Mesenchymal stem cell (in vitro differentiated cells and primary cell): ENCODE measurements around the gene CYFIP1.
"Not testable (repeated sequence)": the region's sequence is repeated elsewhere in the genome, so short reads cannot be mapped to it uniquely, and the experiment has no call there.

Experiments used
- DNase-seq: peaks from one replicate; pipeline ENCODE4 v3.0.0-alpha.2; 2013
- H2AFZ ChIP-seq: one replicate; pipeline ENCODE4 v1.6.1; 2013; ENCODE audit warnings: low read depth, mild to moderate bottlenecking, control low read depth, inconsistent platforms, low read length, moderate library complexity
- H2AK5ac ChIP-seq: 2 replicates; pipeline ENCODE4 v1.6.1; 2013; ENCODE audit warnings: low read length, moderate library complexity, mild to moderate bottlenecking, inconsistent platforms; ENCODE audit not compliant: severe bottlenecking
- H2BK120ac ChIP-seq: one replicate; pipeline ENCODE4 v1.6.1; 2013; ENCODE audit warnings: low read depth, mild to moderate bottlenecking, inconsistent platforms, low read length, moderate library complexity
- H2BK12ac ChIP-seq, 2 experiments: one replicate each; pipeline ENCODE4 v1.6.1; 2013; ENCODE audit warnings: inconsistent platforms in 2 of 2, low read length in 2 of 2, mild to moderate bottlenecking in 2 of 2, moderate library complexity in 2 of 2, control low read depth in 1 of 2
- H2BK15ac ChIP-seq: one replicate; pipeline ENCODE4 v1.6.1; 2013; ENCODE audit warnings: mild to moderate bottlenecking, low read depth, inconsistent platforms; ENCODE audit not compliant: poor library complexity, severe bottlenecking
- H2BK5ac ChIP-seq: 2 replicates; pipeline ENCODE4 v1.6.1; 2013; ENCODE audit warnings: low read depth, mild to moderate bottlenecking, low read length, control low read depth, inconsistent platforms; ENCODE audit not compliant: poor library complexity, severe bottlenecking
- H3K14ac ChIP-seq, 2 experiments: one replicate each; pipeline ENCODE4 v1.6.1; 2013; ENCODE audit warnings: inconsistent platforms in 2 of 2, low read length in 2 of 2, control low read depth in 1 of 2, mild to moderate bottlenecking in 1 of 2, moderate library complexity in 1 of 2
- H3K18ac ChIP-seq, 2 experiments: one replicate each; pipeline ENCODE4 v1.6.1; 2013; ENCODE audit warnings: inconsistent platforms in 2 of 2, low read length in 2 of 2, control low read depth in 1 of 2, low read depth in 1 of 2, mild to moderate bottlenecking in 1 of 2
- H3K23ac ChIP-seq, 2 experiments: one replicate each; pipeline ENCODE4 v1.6.1; 2013; ENCODE audit warnings: inconsistent platforms in 2 of 2, low read length in 2 of 2, mild to moderate bottlenecking in 2 of 2, moderate library complexity in 2 of 2, control low read depth in 1 of 2
- H3K27ac ChIP-seq: 2 replicates; pipeline ENCODE4 v1.5.1; 2013; ENCODE audit warnings: mild to moderate bottlenecking, moderate library complexity, low read length, control low read depth, inconsistent platforms; ENCODE audit not compliant: poor library complexity, severe bottlenecking
- H3K27me3 ChIP-seq, 2 experiments: 2 replicates each; pipeline versions ENCODE4 v1.6.1 to v1.7.0; 2013; ENCODE audit warnings: low read length in 2 of 2, mild to moderate bottlenecking in 2 of 2, moderate library complexity in 2 of 2, control low read depth in 1 of 2, inconsistent platforms in 1 of 2; ENCODE audit not compliant: control insufficient read depth in 1 of 2, insufficient read depth in 1 of 2
- H3K36me3 ChIP-seq, 2 experiments: 2 replicates each; pipeline versions ENCODE4 v1.6.1 to v1.7.0; 2013; ENCODE audit warnings: low read length in 2 of 2, control low read depth in 1 of 2, inconsistent platforms in 1 of 2, low read depth in 1 of 2, mild to moderate bottlenecking in 1 of 2; ENCODE audit not compliant: insufficient read depth in 2 of 2, control insufficient read depth in 1 of 2
- H3K4ac ChIP-seq, 2 experiments: one replicate each; pipeline ENCODE4 v1.6.1; 2013; ENCODE audit warnings: inconsistent platforms in 2 of 2, low read length in 2 of 2, mild to moderate bottlenecking in 2 of 2, moderate library complexity in 2 of 2, control low read depth in 1 of 2, low read depth in 1 of 2
- H3K4me1 ChIP-seq: 2 replicates; pipeline ENCODE4 v1.6.1; 2013; ENCODE audit warnings: low read depth, low read length, control low read depth; ENCODE audit not compliant: control insufficient read depth, insufficient read depth
- H3K4me2 ChIP-seq: 2 replicates; pipeline ENCODE4 v1.6.1; 2013; ENCODE audit warnings: low read length, mild to moderate bottlenecking, inconsistent platforms; ENCODE audit not compliant: poor library complexity, severe bottlenecking
- H3K4me3 ChIP-seq, 2 experiments: 2 replicates each; pipeline versions ENCODE4 v1.5.1 to v1.7.0; 2013; ENCODE audit warnings: low read length in 2 of 2, mild to moderate bottlenecking in 2 of 2, control low read depth in 1 of 2, low read depth in 1 of 2; ENCODE audit not compliant: insufficient read depth in 1 of 2
- H3K79me1 ChIP-seq: replicated peaks from 2 replicates; pipeline ENCODE4 v1.6.1; 2013; ENCODE audit warnings: mild to moderate bottlenecking, control low read depth, low read length, inconsistent platforms; ENCODE audit not compliant: poor library complexity, severe bottlenecking
- H3K9ac ChIP-seq: 2 replicates; pipeline ENCODE4 v1.7.0; 2013; ENCODE audit warnings: mild to moderate bottlenecking, low read length, moderate library complexity
- H3K9me3 ChIP-seq: 2 replicates; pipeline ENCODE4 v1.7.0; 2013; ENCODE audit warnings: mild to moderate bottlenecking, low read length; ENCODE audit not compliant: control insufficient read depth
- H4K8ac ChIP-seq: one replicate; pipeline ENCODE4 v1.6.1; 2013; ENCODE audit warnings: inconsistent platforms, mild to moderate bottlenecking, low read length, moderate library complexity
- H4K91ac ChIP-seq: one replicate; pipeline ENCODE4 v1.6.1; 2013; ENCODE audit warnings: mild to moderate bottlenecking, low read length, inconsistent platforms
- WGBS: methylation state at CpG from one replicate; pipeline ENCODE4 v1.1.7; 2013; ENCODE audit warnings: mixed read lengths; 5-methylcytosine and 5-hydroxymethylcytosine counted together

Gene CYFIP1

GRCh38 chr15:22981931-22982330 lies 1.8 kb upstream of the CYFIP1 start:
- not testable (repeated sequence) for H2BK5ac ChIP-seq, H2BK120ac ChIP-seq, H2BK12ac ChIP-seq, H3K36me3 ChIP-seq, H4K91ac ChIP-seq, H2AK5ac ChIP-seq, H3K27ac ChIP-seq, H3K4me1 ChIP-seq, H3K9me3 ChIP-seq, H3K9ac ChIP-seq, H3K79me1 ChIP-seq, H3K14ac ChIP-seq, H2BK15ac ChIP-seq, H4K8ac ChIP-seq, H3K27me3 ChIP-seq, H3K4ac ChIP-seq, H3K4me2 ChIP-seq, H3K23ac ChIP-seq, H3K4me3 ChIP-seq, H2AFZ ChIP-seq, H3K18ac ChIP-seq, DNase-seq
- WGBS: 83% methylated on average over 9 of the region's 11 CpGs

- Histone ChIP-seq H3K36me3 (no peaks in the 10 kb centered on the region), H3K18ac (no peak overlapping the region), H3K14ac (no peak overlapping the region), H3K27ac (peak overlapping the region; percentile 12), H3K9ac (peak overlapping the region; percentile 86), H3K4me2 (peak overlapping the region; percentile 98), H2BK15ac (no peak overlapping the region), H3K27me3 (no peaks in the 10 kb centered on the region), H3K4me3 (peak overlapping the region; percentile 88 to 100), H2BK120ac (no peak overlapping the region), H2AK5ac (no peak overlapping the region), H3K4me1 (peaks cover 5% of the 10 kb centered on the region), H4K8ac (no peak overlapping the region), H3K79me1 (peaks cover 4% of the 10 kb centered on the region), H2AFZ (peak overlapping the region; percentile 90), H3K9me3 (no peaks in the 10 kb centered on the region), H3K4ac (no peak overlapping the region), H2BK12ac (no peak overlapping the region), H3K23ac (no peak overlapping the region), H4K91ac (no peak overlapping the region), H2BK5ac (no peak overlapping the region)
- 59% methylated on average over 25 of the region's 30 CpGs for WGBS
- DNase-seq: no peak
These were observed 1.1 kb upstream of the CYFIP1 start for GRCh38 chr15:22981051-22981840.

- Histone ChIP-seq H3K9ac (peak overlapping the region; percentile 86), H2AK5ac (no peak overlapping the region), H3K9me3 (no peaks in the 10 kb centered on the region), H3K79me1 (peaks cover 4% of the 10 kb centered on the region), H4K91ac (no peak overlapping the region), H2AFZ (peak overlapping the region; percentile 29), H3K14ac (peak overlapping the region in 1 of 2 experiments; percentile 81), H3K27ac (peak overlapping the region; percentile 1), H2BK12ac (no peak overlapping the region), H2BK120ac (peak overlapping the region; percentile 67), H4K8ac (no peak overlapping the region), H3K4ac (peak overlapping the region in 1 of 2 experiments; percentile 53), H2BK5ac (no peak overlapping the region), H3K18ac (peak overlapping the region in 1 of 2 experiments; percentile 46), H3K27me3 (no peaks in the 10 kb centered on the region), H3K4me2 (peak overlapping the region; percentile 90), H3K4me1 (peaks cover 5% of the 10 kb centered on the region), H2BK15ac (no peak overlapping the region), H3K23ac (peak overlapping the region in 1 of 2 experiments; percentile 97), H3K36me3 (no peaks in the 10 kb centered on the region), H3K4me3 (peak overlapping the region; percentile 88 to 100)
- WGBS: under 1% methylated on average over 66 of the region's 88 CpGs
- DNase-seq: peak; percentile 60
These were observed 655 bp downstream of the CYFIP1 start for GRCh38 chr15:22979238-22980188.
